Naive thymus-derived CD4-positive, alpha-beta T cell (primary cell): ENCODE data around the gene CCSER1. TPM values are rescaled to one million over a fixed set of nuclear protein-coding genes. Genes with fewer than 3 reads are reported as not detected.
A peak's percentile ranks its signal among the peaks of the same experiment; 100 is the strongest.
"Not testable (repeated sequence)": the region's sequence is repeated elsewhere in the genome, so short reads cannot be mapped to it uniquely, and the experiment has no call there.

Experiments
- ATAC-seq: fragments of 150-1000 bp; cut with Tn5 transposase; 2 replicates; pipeline ENCODE4 v1.10.0; 2021; ENCODE audit warnings: mild to moderate bottlenecking, moderate library complexity
- CTCF ChIA-PET: fragments of 350-600 bp; sonication (Branson Sonifier 250); formaldehyde crosslinking; loops from one replicate; lab custom pipeline; 2021; ENCODE audit warnings: antibody characterized with exemption; lab: Charles Lee
- POLR2A ChIA-PET: fragments of 350-600 bp; sonication (Branson Sonifier 250); formaldehyde crosslinking; loops from one replicate; lab custom pipeline; 2021; ENCODE audit warnings: antibody characterized with exemption, inconsistent platforms; lab: Charles Lee
- DNase-seq, 9 donors: peaks; one replicate each; pipeline versions ENCODE4 v3.0.0 to v3.0.0-alpha.2; 2020 to 2022; ENCODE audit warnings: mixed read lengths in 1 of 9
- H3K27ac ChIP-seq: one replicate; pipeline ENCODE4 v1.7.0; 2013; ENCODE audit warnings: mild to moderate bottlenecking, low read depth, low read length, moderate library complexity
- H3K27me3 ChIP-seq, 2 donors: one replicate each; pipeline ENCODE4 v1.7.0; 2013; ENCODE audit warnings: low read length in 2 of 2, mild to moderate bottlenecking in 2 of 2, moderate library complexity in 2 of 2; ENCODE audit not compliant: control insufficient read depth in 2 of 2, insufficient read depth in 2 of 2
- H3K36me3 ChIP-seq, 3 experiments: 1 replicate in 2 of 3; 2 replicates in 1 of 3; pipeline ENCODE4 v1.7.0; 2013; ENCODE audit warnings: low read length in 3 of 3, mild to moderate bottlenecking in 3 of 3, moderate library complexity in 1 of 3; ENCODE audit not compliant: insufficient read depth in 3 of 3, control insufficient read depth in 2 of 3
- H3K4me1 ChIP-seq, 2 donors: one replicate each; pipeline ENCODE4 v1.7.0; 2013; ENCODE audit warnings: low read length in 2 of 2, mild to moderate bottlenecking in 2 of 2, moderate library complexity in 1 of 2; ENCODE audit not compliant: control insufficient read depth in 2 of 2, insufficient read depth in 2 of 2
- H3K4me3 ChIP-seq: 2 replicates; pipeline ENCODE4 v1.7.0; 2013; ENCODE audit warnings: mild to moderate bottlenecking, low read length
- H3K9me3 ChIP-seq, 3 experiments: 1 replicate in 2 of 3; 2 replicates in 1 of 3; pipeline ENCODE4 v1.7.0; 2013; ENCODE audit warnings: low read length in 3 of 3; ENCODE audit not compliant: control insufficient read depth in 2 of 3
- H3K27ac Mint-ChIP-seq, 9 donors: one replicate each; pipeline ENCODE4 v1.8.0; 2020 to 2022; ENCODE audit warnings: mixed read lengths in 9 of 9, mild to moderate bottlenecking in 8 of 9, moderate library complexity in 5 of 9, inconsistent platforms in 2 of 9
- H3K27me3 Mint-ChIP-seq, 5 donors: one replicate each; pipeline ENCODE4 v1.8.0; 2021 to 2022; ENCODE audit warnings: mixed read lengths in 5 of 5, mild to moderate bottlenecking in 1 of 5
- H3K36me3 Mint-ChIP-seq, 5 donors: one replicate each; pipeline ENCODE4 v1.8.0; 2020 to 2022; ENCODE audit warnings: mixed read lengths in 5 of 5, mild to moderate bottlenecking in 3 of 5, inconsistent platforms in 1 of 5
- H3K4me1 Mint-ChIP-seq, 7 donors: one replicate each; pipeline ENCODE4 v1.8.0; 2020 to 2022; ENCODE audit warnings: mixed read lengths in 7 of 7, mild to moderate bottlenecking in 3 of 7, inconsistent platforms in 1 of 7
- H3K4me3 Mint-ChIP-seq, 10 donors: one replicate each; pipeline ENCODE4 v1.8.0; 2020 to 2022; ENCODE audit warnings: mild to moderate bottlenecking in 10 of 10, mixed read lengths in 10 of 10, moderate library complexity in 6 of 10, inconsistent platforms in 2 of 10
- H3K9me3 Mint-ChIP-seq, 11 donors: one replicate each; pipeline ENCODE4 v1.8.0; 2020 to 2022; ENCODE audit warnings: mixed read lengths in 11 of 11, mild to moderate bottlenecking in 4 of 11, inconsistent platforms in 1 of 11, moderate library complexity in 1 of 11
- intact Hi-C, 2 donors: fragments of 100-400 bp; cut with micrococcal nuclease; formaldehyde crosslinking; loops; one replicate each; pipeline ENCODE4 v1.15.1; 2023
- polyA plus RNA-seq, 2 donors: library from polyadenylated mRNA; unstranded; fragments of 300-500 nt; fragmentation: Illumina TruSeq; gene quantifications; one replicate each; pipeline ENCODE4 v1.2.3, GENCODE V29; 2021
- total RNA-seq, 6 experiments: library from RNA in 5 of 6; stranded (reverse) in 5 of 6; gene quantifications; 1 replicate in 5 of 6; 2 replicates in 1 of 6; pipeline ENCODE4 v1.2.3 and lab custom pipeline; 2021 to 2026

The CCSER1 gene
- total and polyA plus RNA-seq, 7 experiments from 2014 or later = 0.30 to 4.0 (median 1.4) TPM; not detected in 3

GRCh38 chr4:90407897-90408296, 280.7 kb downstream of the CCSER1 start:
- H3K36me3 ChIP-seq, H3K4me1 Mint-ChIP-seq, H3K36me3 Mint-ChIP-seq, H3K4me1 ChIP-seq, CTCF ChIA-PET, H3K4me3 Mint-ChIP-seq, H3K27ac ChIP-seq, POLR2A ChIA-PET, ATAC-seq, H3K27me3 Mint-ChIP-seq, H3K9me3 ChIP-seq, intact Hi-C loops, H3K27me3 ChIP-seq, H3K27ac Mint-ChIP-seq, H3K4me3 ChIP-seq, DNase-seq: not testable (repeated sequence)
- peaks cover 0 to 27% (median 17%) of the 10 kb centered on the region in 11 donors for H3K9me3 Mint-ChIP-seq

GRCh38 chr4:90412786-90413185, 285.6 kb downstream of the CCSER1 start:
- POLR2A ChIA-PET, ATAC-seq, H3K9me3 ChIP-seq, intact Hi-C loops, H3K4me1 Mint-ChIP-seq, H3K36me3 Mint-ChIP-seq, H3K27ac Mint-ChIP-seq, CTCF ChIA-PET, H3K27me3 ChIP-seq, H3K27me3 Mint-ChIP-seq, H3K36me3 ChIP-seq, H3K4me3 Mint-ChIP-seq, H3K4me1 ChIP-seq, DNase-seq, H3K4me3 ChIP-seq, H3K27ac ChIP-seq: not testable (repeated sequence)
- peaks cover 0 to 16% (median 9%) of the 10 kb centered on the region in 11 donors for H3K9me3 Mint-ChIP-seq

DNA sequence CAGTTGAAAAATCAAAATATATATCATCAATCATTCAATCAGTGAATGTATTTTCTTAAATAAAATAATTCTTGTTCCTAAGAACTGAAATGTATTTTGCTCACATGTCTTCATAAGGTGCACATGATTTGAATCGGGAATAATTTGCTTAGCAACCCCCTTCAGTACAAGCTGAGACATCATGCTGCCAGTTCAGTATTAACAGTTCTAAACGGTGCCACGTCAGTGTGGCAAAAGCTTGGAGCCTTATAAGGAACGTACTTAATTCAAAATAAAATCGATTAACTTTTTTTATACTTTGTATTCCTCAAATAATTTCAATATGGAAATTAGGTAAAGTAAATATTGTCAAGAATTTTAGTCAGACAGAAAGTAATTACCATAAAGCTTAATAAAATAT, 287.9 kb downstream of the CCSER1 start:
- intact Hi-C loops = no loop called here
- no peak overlapping the region for H3K4me3 Mint-ChIP-seq
- Histone ChIP-seq H3K36me3 (no peaks in the 10 kb centered on the region), H3K4me1 (no peaks in the 10 kb centered on the region), H3K27me3 (no peaks in the 10 kb centered on the region), H3K27ac (no peak overlapping the region), H3K4me3 (no peak overlapping the region), H3K9me3 (no peaks in the 10 kb centered on the region)
- DNase-seq (no peak), ATAC-seq (no peak)
- ChIA-PET CTCF (no interaction called here), POLR2A (no interaction called here)
- no peaks in the 10 kb centered on the region for H3K4me1 Mint-ChIP-seq
- H3K27me3 Mint-ChIP-seq = no peaks in the 10 kb centered on the region
- no peaks in the 10 kb centered on the region for H3K36me3 Mint-ChIP-seq
- H3K27ac Mint-ChIP-seq = no peak overlapping the region
- H3K9me3 Mint-ChIP-seq = peaks cover 0 to 7% (median 0%) of the 10 kb centered on the region in 11 donors

DNA sequence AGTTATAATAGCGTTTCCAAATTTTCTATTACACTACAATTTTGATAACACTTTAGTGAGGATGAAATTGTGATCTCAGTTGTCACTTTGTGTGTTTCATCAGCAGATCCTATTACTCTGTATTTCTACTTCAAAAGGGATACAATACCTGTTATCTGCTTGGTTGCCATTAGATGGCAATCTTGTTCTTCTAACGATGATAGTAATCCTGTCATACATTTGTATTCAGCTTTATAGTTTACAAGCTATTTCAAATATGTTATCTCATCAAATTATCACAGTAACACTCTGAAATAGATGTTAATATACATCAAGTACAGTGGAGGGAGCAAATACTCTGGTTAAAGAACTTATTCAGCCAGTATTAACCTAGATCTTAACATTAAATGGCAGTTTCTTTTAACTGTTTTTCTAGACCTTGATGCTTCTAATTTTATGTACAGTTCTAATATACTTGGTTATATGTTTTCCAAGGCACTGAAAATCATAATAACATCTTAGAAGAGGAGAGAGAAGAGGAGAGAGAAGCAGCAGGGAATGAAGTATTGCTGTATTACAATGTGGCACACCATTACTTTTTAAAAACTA, 292.0 kb downstream of the CCSER1 start:
- Histone ChIP-seq H3K36me3 (no peaks in the 10 kb centered on the region), H3K4me1 (no peaks in the 10 kb centered on the region), H3K27ac (no peak overlapping the region), H3K9me3 (no peaks in the 10 kb centered on the region), H3K27me3 (no peaks in the 10 kb centered on the region), H3K4me3 (no peak overlapping the region)
- POLR2A ChIA-PET = no interaction called here
- DNase-seq = peak in 1 of 9 donors; percentile 3
- H3K4me3 Mint-ChIP-seq = no peak overlapping the region
- ATAC-seq = no peak
- CTCF ChIA-PET = no interaction called here
- intact Hi-C loops = no loop called here
- no peaks in the 10 kb centered on the region for H3K36me3 Mint-ChIP-seq
- no peaks in the 10 kb centered on the region for H3K27me3 Mint-ChIP-seq
- H3K9me3 Mint-ChIP-seq = peaks cover 0 to 2% (median 0%) of the 10 kb centered on the region in 11 donors
- no peaks in the 10 kb centered on the region for H3K4me1 Mint-ChIP-seq
- no peak overlapping the region for H3K27ac Mint-ChIP-seq

DNA sequence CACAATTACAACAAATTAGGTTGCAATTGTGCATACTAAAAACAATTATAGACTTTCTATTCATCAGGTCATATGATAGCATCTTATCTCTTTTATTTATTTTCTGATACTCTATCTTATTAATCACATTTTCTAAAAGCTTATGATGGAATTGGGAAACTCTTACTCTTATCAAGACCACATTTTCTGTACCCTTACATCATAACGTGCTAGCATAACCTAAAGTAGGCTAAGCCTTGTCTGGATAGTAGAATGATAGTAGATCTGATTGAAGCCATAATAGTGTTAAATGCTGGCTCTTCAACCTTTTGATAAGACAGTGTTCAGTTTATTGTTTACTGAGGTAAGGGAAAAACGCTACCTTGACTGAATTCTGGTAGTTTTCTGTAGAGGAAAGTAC, 294.0 kb downstream of the CCSER1 start:
- Mint-ChIP-seq H3K36me3 (no peaks in the 10 kb centered on the region), H3K27me3 (no peaks in the 10 kb centered on the region), H3K4me1 (no peaks in the 10 kb centered on the region), H3K9me3 (peaks cover 0 to 2% (median 0%) of the 10 kb centered on the region in 11 donors), H3K4me3 (no peak overlapping the region), H3K27ac (no peak overlapping the region)
- no peak for DNase-seq
- CTCF ChIA-PET = no interaction called here
- no peak overlapping the region for H3K27ac ChIP-seq
- intact Hi-C loops = no loop called here
- no peak overlapping the region for H3K4me3 ChIP-seq
- ATAC-seq = no peak
- H3K27me3 ChIP-seq = no peaks in the 10 kb centered on the region
- no peaks in the 10 kb centered on the region for H3K9me3 ChIP-seq
- POLR2A ChIA-PET = no interaction called here
- H3K4me1 ChIP-seq = no peaks in the 10 kb centered on the region
- H3K36me3 ChIP-seq = no peaks in the 10 kb centered on the region

DNA sequence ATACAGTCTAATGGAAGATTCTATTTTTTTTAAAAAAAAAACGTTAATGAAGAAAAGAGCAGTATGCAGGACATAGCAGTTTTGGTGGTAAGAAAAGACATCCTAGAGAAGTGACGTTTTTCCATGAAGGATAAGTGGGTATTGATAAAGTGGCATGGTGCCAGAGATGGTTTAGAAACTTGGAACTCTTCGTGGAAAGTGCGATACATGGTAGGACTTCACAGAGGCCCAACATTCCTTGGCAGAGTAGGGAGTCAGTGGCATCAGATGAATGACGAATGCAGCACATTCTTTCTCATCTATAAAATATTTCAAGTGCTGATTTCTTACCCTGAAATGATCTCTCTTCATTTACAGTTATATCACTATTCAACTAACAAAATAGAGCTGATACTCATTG, 298.7 kb downstream of the CCSER1 start:
- Mint-ChIP-seq H3K4me1 (no peaks in the 10 kb centered on the region), H3K27me3 (no peaks in the 10 kb centered on the region), H3K4me3 (no peak overlapping the region), H3K9me3 (peaks cover 0 to 2% (median 0%) of the 10 kb centered on the region in 11 donors), H3K36me3 (no peaks in the 10 kb centered on the region), H3K27ac (no peak overlapping the region)
- H3K27me3 ChIP-seq = no peaks in the 10 kb centered on the region
- no peak overlapping the region for H3K4me3 ChIP-seq
- H3K9me3 ChIP-seq = no peaks in the 10 kb centered on the region
- DNase-seq = no peak
- POLR2A ChIA-PET = no interaction called here
- CTCF ChIA-PET = no interaction called here
- intact Hi-C loops = no loop called here
- no peak overlapping the region for H3K27ac ChIP-seq
- H3K4me1 ChIP-seq = no peaks in the 10 kb centered on the region
- H3K36me3 ChIP-seq = no peaks in the 10 kb centered on the region
- ATAC-seq = no peak

DNA sequence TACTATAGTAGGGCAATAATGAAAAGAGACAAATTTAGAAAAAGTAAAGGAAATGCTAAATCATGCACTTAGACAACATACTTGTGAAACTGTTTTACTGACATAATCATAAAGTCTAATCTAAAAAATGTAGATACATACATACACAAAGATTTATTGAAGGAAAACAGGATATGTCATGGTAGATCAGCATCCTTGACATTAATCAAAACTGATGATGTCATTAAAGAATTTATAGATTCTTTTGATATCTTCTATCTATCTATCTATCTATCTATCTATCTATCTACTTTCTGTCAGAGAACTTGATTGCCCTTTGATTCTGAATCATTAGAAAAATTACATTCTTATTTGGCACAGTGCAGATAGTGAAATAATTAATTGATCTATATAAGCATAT, 311.3 kb downstream of the CCSER1 start:
- Histone ChIP-seq H3K27ac (no peak overlapping the region), H3K36me3 (no peaks in the 10 kb centered on the region), H3K9me3 (no peaks in the 10 kb centered on the region), H3K4me3 (no peak overlapping the region), H3K27me3 (no peaks in the 10 kb centered on the region), H3K4me1 (no peaks in the 10 kb centered on the region)
- no peaks in the 10 kb centered on the region for H3K4me1 Mint-ChIP-seq
- ATAC-seq (no peak), DNase-seq (no peak)
- peaks cover 0 to 3% (median 0%) of the 10 kb centered on the region in 5 donors for H3K27me3 Mint-ChIP-seq
- peaks cover 0 to 3% (median 0%) of the 10 kb centered on the region in 11 donors for H3K9me3 Mint-ChIP-seq
- no peaks in the 10 kb centered on the region for H3K36me3 Mint-ChIP-seq
- ChIA-PET POLR2A (no interaction called here), CTCF (no interaction called here)
- no peak overlapping the region for H3K27ac Mint-ChIP-seq
- no peak overlapping the region for H3K4me3 Mint-ChIP-seq
- intact Hi-C loops = no loop called here
